ENCODE measurements around the gene NPC1L1. TPM values are rescaled to one million over a fixed set of nuclear protein-coding genes. Genes with fewer than 3 reads are reported as not detected.
A peak's percentile ranks its signal among the peaks of the same experiment; 100 is the strongest.

Gene NPC1L1
- total and polyA plus RNA-seq, 2 of the 13 experiments (the other 11 are each of a cell fraction or from before 2014, with no cell fraction given) = 4.8 to 14.5 TPM

DNA sequence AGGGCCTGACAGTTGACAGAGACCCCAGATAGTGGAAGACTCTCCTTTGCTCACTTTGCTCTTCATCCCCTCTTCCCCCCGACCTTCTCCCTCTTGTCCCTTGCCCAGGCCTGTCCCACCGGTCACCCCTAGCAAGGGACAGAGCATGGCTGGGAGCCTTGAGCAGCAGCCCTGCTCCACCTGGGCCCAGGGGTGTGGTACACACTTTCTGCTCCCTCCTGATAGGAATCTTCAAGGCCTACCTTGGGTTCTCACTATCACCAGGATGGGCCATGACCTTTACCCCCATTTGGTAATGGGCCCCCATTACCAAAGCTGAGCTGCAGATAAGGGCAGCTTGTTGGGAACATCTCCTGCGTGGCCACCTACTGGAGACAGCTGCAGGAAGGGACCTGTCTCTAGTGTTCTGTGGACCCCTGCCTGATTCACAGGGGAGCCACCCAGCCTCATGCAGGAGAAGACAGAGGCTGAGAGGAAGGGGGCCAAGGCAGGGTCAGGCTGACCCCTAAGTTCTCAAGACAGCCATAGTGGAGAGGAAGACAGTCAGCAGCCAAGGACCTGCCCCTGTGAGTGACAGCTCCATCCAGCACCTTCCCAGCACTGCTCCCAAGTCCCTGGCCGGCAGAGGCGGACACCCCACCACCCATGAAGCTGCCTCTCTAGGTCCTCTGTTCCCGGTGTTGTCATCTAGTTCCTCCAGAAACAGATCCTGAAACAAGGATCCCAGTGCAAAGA, 913 bp upstream of the NPC1L1 start:
- intact Hi-C loops (cut with micrococcal nuclease; ENCODE audit: unreplicated experiment) = loop anchor here (2.0 to 5.0 kb wide), 2 partner anchors 23 to 50 kb away; partner anchors contain the start of gene NUDCD3
- TF ChIP-seq NAIF1 (CRISPR knock-in tag; IDR thresholded peaks at IDR 0.05; ENCODE audit: borderline replicate concordance) (no peak), HOXA3 (CRISPR knock-in tag; IDR thresholded peaks at IDR 0.05) (0 out of 2 replicates have a peak, but pooled peaks have one; percentile 13), NR2F6 (IDR thresholded peaks at IDR 0.05) (peak; percentile 84), NR2F6 (CRISPR knock-in tag; IDR thresholded peaks at IDR 0.05) (peak; percentile 71; the same call in 1 of the 2 replicates), FOXO1 (CRISPR knock-in tag; IDR thresholded peaks at IDR 0.05) (no peak), ZNF776 (CRISPR knock-in tag; IDR thresholded peaks at IDR 0.05) (no peak), EED (CRISPR knock-in tag; IDR thresholded peaks at IDR 0.05) (peak; percentile 41; the same call in 1 of the 2 replicates), ZNF136 (CRISPR knock-in tag; IDR thresholded peaks at IDR 0.05; ENCODE audit: low read depth) (no peak), BORCS8-MEF2B (CRISPR knock-in tag; IDR thresholded peaks at IDR 0.05) (0 out of 2 replicates have a peak, but pooled peaks have one; percentile 9), STAG1 (CRISPR knock-in tag; IDR thresholded peaks at IDR 0.05) (0 out of 2 replicates have a peak, but pooled peaks have one; percentile 11), HNF4G (IDR thresholded peaks at IDR 0.05; ENCODE audit: borderline replicate concordance, low read depth, low read length) (peak; percentile 65; the same call in 1 of the 2 replicates), HNF4G (CRISPR knock-in tag; IDR thresholded peaks at IDR 0.05; ENCODE audit: borderline replicate concordance, low read depth) (no peak), GATAD2A (CRISPR knock-in tag; IDR thresholded peaks at IDR 0.05) (0 out of 2 replicates have a peak, but pooled peaks have one; percentile 34), SIX4 (CRISPR knock-in tag; IDR thresholded peaks at IDR 0.05) (no peak), NR2F1 (CRISPR knock-in tag; IDR thresholded peaks at IDR 0.05) (peak; percentile 19 to 50; a peak in 1 of 4 replicates), ZNF34 (CRISPR knock-in tag; IDR thresholded peaks at IDR 0.05; ENCODE audit: borderline replicate concordance) (no peak), SSRP1 (CRISPR knock-in tag; IDR thresholded peaks at IDR 0.05) (peak; percentile 76; the same call in 1 of the 2 replicates), SMYD3 (CRISPR knock-in tag; IDR thresholded peaks at IDR 0.05) (no peak; the same call in 1 of the 2 replicates), ZNF737 (CRISPR knock-in tag; IDR thresholded peaks at IDR 0.05; ENCODE audit: borderline replicate concordance) (0 out of 2 replicates have a peak, but pooled peaks have one; percentile 27), ZNF44 (CRISPR knock-in tag; IDR thresholded peaks at IDR 0.05) (no peak)
- TF ChIP-seq, protein P1, sequence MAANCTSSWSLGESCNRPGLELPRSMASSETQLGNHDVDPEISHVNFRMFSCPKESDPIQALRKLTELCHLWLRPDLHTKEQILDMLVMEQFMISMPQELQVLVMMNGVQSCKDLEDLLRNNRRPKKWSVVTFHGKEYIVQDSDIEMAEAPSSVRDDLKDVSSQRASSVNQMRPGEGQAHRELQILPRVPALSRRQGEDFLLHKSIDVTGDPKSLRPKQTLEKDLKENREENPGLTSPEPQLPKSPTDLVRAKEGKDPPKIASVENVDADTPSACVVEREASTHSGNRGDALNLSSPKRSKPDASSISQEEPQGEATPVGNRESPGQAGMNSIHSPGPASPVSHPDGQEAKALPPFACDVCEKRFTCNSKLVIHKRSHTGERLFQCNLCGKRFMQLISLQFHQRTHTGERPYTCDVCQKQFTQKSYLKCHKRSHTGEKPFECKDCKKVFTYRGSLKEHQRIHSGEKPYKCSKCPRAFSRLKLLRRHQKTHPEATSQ (CRISPR knock-in tag; IDR thresholded peaks at IDR 0.05; ENCODE audit: borderline replicate concordance) = peak; percentile 29; the same call in 1 of the 2 replicates
- TF ChIP-seq, protein P2, sequence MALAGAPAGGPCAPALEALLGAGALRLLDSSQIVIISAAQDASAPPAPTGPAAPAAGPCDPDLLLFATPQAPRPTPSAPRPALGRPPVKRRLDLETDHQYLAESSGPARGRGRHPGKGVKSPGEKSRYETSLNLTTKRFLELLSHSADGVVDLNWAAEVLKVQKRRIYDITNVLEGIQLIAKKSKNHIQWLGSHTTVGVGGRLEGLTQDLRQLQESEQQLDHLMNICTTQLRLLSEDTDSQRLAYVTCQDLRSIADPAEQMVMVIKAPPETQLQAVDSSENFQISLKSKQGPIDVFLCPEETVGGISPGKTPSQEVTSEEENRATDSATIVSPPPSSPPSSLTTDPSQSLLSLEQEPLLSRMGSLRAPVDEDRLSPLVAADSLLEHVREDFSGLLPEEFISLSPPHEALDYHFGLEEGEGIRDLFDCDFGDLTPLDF (CRISPR knock-in tag; IDR thresholded peaks at IDR 0.05) = 0 out of 2 replicates have a peak, but pooled peaks have one; percentile 3

More for the DNA sequence above, 913 bp upstream of the NPC1L1 start:
- no peak overlapping the region for H2AFZ ChIP-seq (ENCODE audit: low read length)
- ATAC-seq (peak; percentile 54), FAIRE-seq (peak; percentile 63), DNase-seq (ENCODE audit: low spot score) (peak; percentile 37)
- peaks cover 5% of the 10 kb centered on the region; the same call in 1 of the 2 replicates for H4K20me1 ChIP-seq (ENCODE audit: insufficient read depth, low read length)
- CTCF ChIA-PET (ENCODE audit: low intra/inter-chr PET ratio, low total read pairs) = no interaction called here
- peak overlapping the region; percentile 94 for H3K27ac ChIP-seq (ENCODE audit: extremely low read length, insufficient read depth, low read length)
- H3K4me1 ChIP-seq (ENCODE audit: insufficient read depth, low read length) = peaks cover 76% of the 10 kb centered on the region
- 0% methylated on average over 3 of the region's 6 CpGs for WGBS (ENCODE audit: low lambda C conversion rate)
- H3K27me3 ChIP-seq (ENCODE audit: control insufficient read depth in 1 of 2, insufficient read depth in 2 of 2, low read length in 2 of 2) = no peaks in the 10 kb centered on the region
- H3K4me3 ChIP-seq (replicated peaks in 1 of 3; ENCODE audit: insufficient read depth in 1 of 3, low read depth in 2 of 3, low read length in 3 of 3) = peak overlapping the region; percentile 57 to 79 (median 63)
- POLR2A ChIA-PET = interaction anchor here (0.6 to 4.1 kb wide), 9 partner anchors 13 to 306 kb away, joined by 3 to 25 read pairs (median 5); partner anchors contain the start of genes DDX56, H2AZ2, NUDCD3 and TMED4
- BruUV-seq (replicated peaks) = no TSS peak
- H3K36me3 ChIP-seq (replicated peaks in 1 of 2; ENCODE audit: control insufficient read depth in 1 of 2, insufficient read depth in 2 of 2, low read length in 2 of 2) = peaks cover 0 to 9% of the 10 kb centered on the region in 2 experiments; a peak in 1 of 5 replicates
- peak overlapping the region; percentile 90 for H3K9ac ChIP-seq (ENCODE audit: insufficient read depth, low read depth, low read length)
- H3K79me2 ChIP-seq (ENCODE audit: insufficient read depth, low read length) = peaks cover 39% of the 10 kb centered on the region
- in situ Hi-C loops (cut with HindIII; ENCODE audit: extremely low pct_ligation_motif_present, low pct_unique_long_range_greater_than_20kb) = no loop called here
- H3K9me3 ChIP-seq (ENCODE audit: low read length) = no peaks in the 10 kb centered on the region
- peak overlapping the region; percentile 98 for H3K4me2 ChIP-seq (ENCODE audit: low read depth, low read length)

All from HepG2 (cell line).